Pancreas (tissue), 10 donors: ENCODE measurements around the gene CCDC201. TPM values are rescaled to one million over a fixed set of nuclear protein-coding genes. Genes with fewer than 3 reads are reported as not detected.

Experiments
- ATAC-seq, 4 donors: fragments of 200-7000 bp; cut with Tn5 transposase; one replicate each; pipeline versions ENCODE4 v1.8.0 to v1.9.1; 2020; ENCODE audit warnings: mild to moderate bottlenecking in 4 of 4, moderate library complexity in 4 of 4
- DNase-seq, 6 donors: peaks; one replicate each; pipeline ENCODE4 v3.0.0-alpha.2; 2020
- FAIRE-seq: peaks from 2 replicates; lab custom pipeline; 2012; peaks lifted over from hg19 to GRCh38; lab: Jason Lieb, UNC
- H3K27ac ChIP-seq, 4 donors: fragments of 200-600 bp; sonication (generic); 1 replicate in 3 of 4; 2 replicates in 1 of 4; pipeline versions ENCODE4 v1.5.0 to v1.8.0; 2020
- H3K27me3 ChIP-seq, 4 donors: fragments of 200-600 bp; one replicate each; pipeline ENCODE4 v1.8.0; 2021
- H3K36me3 ChIP-seq, 3 donors: fragments of 200-600 bp; sonication (generic) in 1 of 3; one replicate each; pipeline versions ENCODE4 v1.5.0 to v1.8.0; 2020 to 2021
- H3K4me1 ChIP-seq, 3 donors: fragments of 200-600 bp; one replicate each; pipeline ENCODE4 v1.8.0; 2021
- H3K4me3 ChIP-seq, 4 donors: fragments of 200-600 bp; sonication (generic) in 2 of 4; one replicate each; pipeline versions ENCODE4 v1.5.0 to v1.8.0; 2020 to 2021
- H3K9me3 ChIP-seq, 4 donors: fragments of 200-600 bp; one replicate each; pipeline ENCODE4 v1.8.0; 2021
- CTCF ChIP-seq, 4 donors: fragments of 200-600 bp; sonication (generic) in 3 of 4; IDR thresholded peaks; one replicate each; pipeline versions ENCODE4 v1.5.0 to v1.8.0; 2021; ENCODE audit warnings: antibody characterized with exemption in 4 of 4
- WGBS, 2 donors: extraction: QIAGEN DNeasy Blood & Tissue Kit; methylation state at CpG; one replicate each; pipeline ENCODE4 v1.1.7; 2013; 5-methylcytosine and 5-hydroxymethylcytosine counted together
- intact Hi-C, 3 donors: fragments of 100-400 bp; cut with DNase I; formaldehyde crosslinking; loops; one replicate each; pipeline versions ENCODE4 v1.11.1 to v1.14.2; 2022
- polyA plus RNA-seq, 2 donors: library from polyadenylated mRNA; stranded (reverse); fragments of 200-250 nt; gene quantifications; one replicate each; pipeline ENCODE4 v1.2.3, GENCODE V29; 2013
- total RNA-seq, 6 donors: library from RNA; stranded (reverse); fragmentation: NEBNext Ultra II Directional in 4 of 6; extraction: Animal tissue kit (Norgen Biotek cat#: 25700) in 4 of 6; gene quantifications; one replicate each; pipeline versions ENCODE4 v1.2.1 to v1.2.4, GENCODE V29; 2021 to 2023
- donor health status: healthy with polysubstance abuse.
- donor health status: DM: no; HTN: no; CAD: no; lungs with moderate emphysema.
- donor health status: DM: no; HTN: no; CAD: no.
- donor health status: control.
- donor health status: control.
- donor health status: Bipolar disorder and iron deficiency.
- donor health status: DM: yes; HTN: yes; CAD: no.
- donor health status: DM: no; HTN: no; CAD: no.
- donor health status: DM: no; HTN: no; CAD: no.
- donor health status: DM: yes; HTN: yes; CAD: no.

The CCDC201 gene
- total and polyA plus RNA-seq, 8 donors: not detected

GRCh38 chr7:45885264-45885882, 12.5 kb upstream of the CCDC201 start:
- TF ChIP-seq CTCF (IDR thresholded peaks at IDR 0.05): no peak
- FAIRE-seq (no peak), ATAC-seq (peak in 1 of 4 donors; percentile 44), DNase-seq (no peak)
- H3K9me3 ChIP-seq: no peaks in the 10 kb centered on the region
- no peak overlapping the region for H3K4me3 ChIP-seq
- no peaks in the 10 kb centered on the region for H3K36me3 ChIP-seq
- H3K27me3 ChIP-seq: peaks cover 0 to 4% (median 2%) of the 10 kb centered on the region in 4 donors
- no peaks in the 10 kb centered on the region for H3K4me1 ChIP-seq
- intact Hi-C loops: no loop called here
- H3K27ac ChIP-seq: no peak overlapping the region
- 41 to 54% methylated on average over 7 of the region's 7 CpGs for WGBS, 2 donors

- Histone ChIP-seq H3K27me3 (peaks cover 0 to 4% (median 2%) of the 10 kb centered on the region in 4 donors), H3K27ac (no peak overlapping the region), H3K9me3 (no peaks in the 10 kb centered on the region), H3K36me3 (no peaks in the 10 kb centered on the region), H3K4me1 (no peaks in the 10 kb centered on the region), H3K4me3 (no peak overlapping the region)
- FAIRE-seq (no peak), ATAC-seq (no peak), DNase-seq (no peak)
- 64 to 82% methylated on average over 4 of the region's 4 CpGs for WGBS, 2 donors
- TF ChIP-seq CTCF (IDR thresholded peaks at IDR 0.05): no peak
- intact Hi-C loops: no loop called here
Observed at GRCh38 chr7:45884136-45884535, 11.3 kb upstream of the CCDC201 start.

GRCh38 chr7:45882465-45882810, 9.6 kb upstream of the CCDC201 start:
- H3K36me3 ChIP-seq: no peaks in the 10 kb centered on the region
- no peak overlapping the region for H3K27ac ChIP-seq
- WGBS, 2 donors: 44 to 55% methylated on average over 5 of the region's 5 CpGs
- H3K4me3 ChIP-seq: no peak overlapping the region
- no peak for DNase-seq
- H3K4me1 ChIP-seq: no peaks in the 10 kb centered on the region
- H3K9me3 ChIP-seq: no peaks in the 10 kb centered on the region
- H3K27me3 ChIP-seq: peaks cover 0 to under 1% (median 0%) of the 10 kb centered on the region in 4 donors
- FAIRE-seq: no peak
- no peak for ATAC-seq
- TF ChIP-seq CTCF (IDR thresholded peaks at IDR 0.05): no peak
- intact Hi-C loops: no loop called here

- Histone ChIP-seq H3K36me3 (no peaks in the 10 kb centered on the region), H3K4me3 (no peak overlapping the region), H3K27me3 (no peaks in the 10 kb centered on the region), H3K4me1 (no peaks in the 10 kb centered on the region), H3K9me3 (no peaks in the 10 kb centered on the region), H3K27ac (no peak overlapping the region)
- FAIRE-seq: no peak
- no peak for TF ChIP-seq CTCF (IDR thresholded peaks at IDR 0.05)
- intact Hi-C loops: no loop called here
- WGBS, 2 donors: 46 to 53% methylated on average over 12 of the region's 12 CpGs
- no peak for ATAC-seq
- no peak for DNase-seq
Observed at GRCh38 chr7:45881759-45882464, 9.0 kb upstream of the CCDC201 start.

- Histone ChIP-seq H3K27ac (no peak overlapping the region), H3K9me3 (no peaks in the 10 kb centered on the region), H3K4me1 (no peaks in the 10 kb centered on the region), H3K27me3 (no peaks in the 10 kb centered on the region), H3K4me3 (no peak overlapping the region), H3K36me3 (no peaks in the 10 kb centered on the region)
- intact Hi-C loops: no loop called here
- FAIRE-seq: no peak
- 85 to 86% methylated on average over 9 of the region's 9 CpGs for WGBS, 2 donors
- no peak for ATAC-seq
- DNase-seq: no peak
- TF ChIP-seq CTCF (IDR thresholded peaks at IDR 0.05): no peak
Observed at GRCh38 chr7:45881280-45881758, 8.4 kb upstream of the CCDC201 start.
